Activated CD4-positive, alpha-beta T cell treated with anti-CD3 and anti-CD28 coated beads, Interleukin-2, amount 10 ng/mL, durations not matched to agents 24 days and 14 days (primary cell): ENCODE measurements around the gene PRKCE. TPM values are rescaled to one million over a fixed set of nuclear protein-coding genes. Genes with fewer than 3 reads are reported as not detected.

ENCODE experiments used
- total RNA-seq: library from RNA; stranded (reverse); gene quantifications from 2 replicates; pipeline ENCODE4 v1.2.3, GENCODE V29; 2022

Gene PRKCE
- total RNA-seq, 1 donor from 2014 or later, result 13.5 TPM

Other genes starting within 250 kb of the PRKCE start
- gene SRBD1, start 40.4 kb upstream of the PRKCE start, total RNA-seq, result 14.5 and 18.9 TPM in 2 replicates